Activated naive CD4-positive, alpha-beta T cell treated with anti-CD3 and anti-CD28 coated beads, Interleukin-2, amount 10 ng/mL, durations not matched to agents 7 days and 5 days (primary cell): ENCODE measurements around the gene ZSCAN1.

ENCODE experiments used
- CTCF ChIA-PET: fragments of 350-600 bp; sonication (Branson Sonifier 250); formaldehyde crosslinking; loops from one replicate; lab custom pipeline; 2021; ENCODE audit warnings: antibody characterized with exemption; lab: Charles Lee
- DNase-seq: peaks from one replicate; pipeline ENCODE4 v3.0.0-alpha.2; 2020
- H3K27ac Mint-ChIP-seq: one replicate; pipeline ENCODE4 v1.8.0; 2021; ENCODE audit warnings: mild to moderate bottlenecking, moderate library complexity, mixed read lengths
- H3K27me3 Mint-ChIP-seq: one replicate; pipeline ENCODE4 v1.8.0; 2021; ENCODE audit warnings: mild to moderate bottlenecking, mixed read lengths
- H3K36me3 Mint-ChIP-seq: one replicate; pipeline ENCODE4 v1.8.0; 2021; ENCODE audit warnings: mixed read lengths
- H3K4me1 Mint-ChIP-seq: one replicate; pipeline ENCODE4 v1.8.0; 2021; ENCODE audit warnings: mixed read lengths
- H3K4me3 Mint-ChIP-seq: one replicate; pipeline ENCODE4 v1.8.0; 2021; ENCODE audit warnings: mild to moderate bottlenecking, moderate library complexity, mixed read lengths
- H3K9me3 Mint-ChIP-seq: one replicate; pipeline ENCODE4 v1.8.0; 2021; ENCODE audit warnings: mixed read lengths

Gene ZSCAN1

DNA sequence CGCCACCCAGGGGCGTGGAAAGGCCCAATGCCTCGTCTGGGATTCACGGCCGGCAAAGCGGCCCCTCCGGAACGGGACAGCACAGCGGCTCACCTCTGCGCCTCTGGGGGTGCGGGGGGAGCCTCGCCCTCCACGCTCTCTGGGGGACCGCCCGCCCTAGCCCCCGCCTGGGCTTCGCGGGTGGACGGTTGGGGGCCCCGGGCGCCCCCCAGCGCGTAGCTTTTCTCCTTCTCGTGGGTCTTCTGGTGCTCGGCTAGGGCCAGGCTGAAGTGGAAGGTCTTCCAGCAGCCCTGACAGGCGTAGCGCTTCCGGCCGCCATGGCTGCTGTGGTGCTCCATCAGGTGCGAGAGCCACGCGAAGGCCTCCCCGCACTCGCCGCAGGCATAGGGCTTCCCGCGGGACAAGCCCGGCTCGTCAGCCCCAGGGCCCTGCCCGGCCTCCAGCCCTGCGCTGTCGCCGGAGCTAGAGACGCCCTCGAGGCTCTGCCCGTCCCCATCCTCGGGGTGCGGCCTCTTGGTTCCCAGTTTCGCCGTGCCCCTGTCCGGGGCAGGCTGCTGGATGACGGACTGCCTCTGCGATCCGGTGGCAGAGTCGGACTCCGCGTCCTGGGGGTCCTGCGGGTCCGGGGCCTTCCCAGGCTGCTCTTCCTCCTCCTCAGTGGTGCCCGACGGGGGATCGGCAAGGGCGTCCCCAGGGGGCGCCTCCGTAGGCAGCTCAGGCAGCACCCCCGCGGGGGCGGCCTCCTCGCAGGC is 50.9 kb downstream of the ZSCAN1 start:
- CTCF ChIA-PET: no interaction called here
- Mint-ChIP-seq H3K36me3 (peaks cover 13% of the 10 kb centered on the region), H3K4me1 (no peaks in the 10 kb centered on the region), H3K4me3 (no peak overlapping the region), H3K27me3 (no peaks in the 10 kb centered on the region), H3K27ac (no peak overlapping the region), H3K9me3 (peaks cover 45% of the 10 kb centered on the region)
- no peak for DNase-seq

DNA sequence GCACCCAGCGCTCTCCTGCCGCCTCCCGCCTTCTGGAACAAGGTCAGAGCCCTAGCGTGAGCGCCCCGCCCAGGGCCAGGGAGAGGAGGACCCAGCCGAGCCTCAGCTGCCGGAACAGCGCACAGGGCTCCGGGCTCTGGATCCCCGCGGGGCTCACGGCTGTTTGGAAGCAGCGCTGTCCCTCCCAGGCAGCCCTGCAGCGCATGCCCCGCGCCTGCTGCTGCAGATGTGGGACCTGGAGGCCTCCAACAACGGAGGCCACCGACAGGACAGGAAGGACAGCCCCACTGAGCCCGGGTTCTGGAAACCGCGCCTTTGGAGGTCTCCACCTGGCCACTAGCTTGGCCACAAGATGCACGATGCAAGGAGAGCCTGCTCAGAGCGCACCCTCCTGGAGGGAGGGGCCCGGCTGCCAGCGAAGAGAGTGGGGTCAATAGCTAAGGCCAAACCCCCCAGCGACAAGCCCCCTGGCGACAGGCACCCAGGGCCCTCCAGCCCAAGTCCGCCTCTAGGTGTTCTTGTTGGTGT is 51.6 kb downstream of the ZSCAN1 start:
- Mint-ChIP-seq H3K36me3 (peaks cover 13% of the 10 kb centered on the region), H3K27ac (no peak overlapping the region), H3K9me3 (peaks cover 45% of the 10 kb centered on the region), H3K27me3 (no peaks in the 10 kb centered on the region), H3K4me1 (no peaks in the 10 kb centered on the region), H3K4me3 (no peak overlapping the region)
- DNase-seq: no peak
- CTCF ChIA-PET: no interaction called here

- peaks cover 39% of the 10 kb centered on the region for H3K9me3 Mint-ChIP-seq
- no peaks in the 10 kb centered on the region for H3K4me1 Mint-ChIP-seq
- no peak overlapping the region for H3K27ac Mint-ChIP-seq
- no peak for DNase-seq
- H3K4me3 Mint-ChIP-seq: no peak overlapping the region
- no peaks in the 10 kb centered on the region for H3K27me3 Mint-ChIP-seq
- CTCF ChIA-PET: no interaction called here
- peaks cover 12% of the 10 kb centered on the region for H3K36me3 Mint-ChIP-seq
Measured at GRCh38 chr19:58086825-58087710, 53.2 kb downstream of the ZSCAN1 start.

DNA sequence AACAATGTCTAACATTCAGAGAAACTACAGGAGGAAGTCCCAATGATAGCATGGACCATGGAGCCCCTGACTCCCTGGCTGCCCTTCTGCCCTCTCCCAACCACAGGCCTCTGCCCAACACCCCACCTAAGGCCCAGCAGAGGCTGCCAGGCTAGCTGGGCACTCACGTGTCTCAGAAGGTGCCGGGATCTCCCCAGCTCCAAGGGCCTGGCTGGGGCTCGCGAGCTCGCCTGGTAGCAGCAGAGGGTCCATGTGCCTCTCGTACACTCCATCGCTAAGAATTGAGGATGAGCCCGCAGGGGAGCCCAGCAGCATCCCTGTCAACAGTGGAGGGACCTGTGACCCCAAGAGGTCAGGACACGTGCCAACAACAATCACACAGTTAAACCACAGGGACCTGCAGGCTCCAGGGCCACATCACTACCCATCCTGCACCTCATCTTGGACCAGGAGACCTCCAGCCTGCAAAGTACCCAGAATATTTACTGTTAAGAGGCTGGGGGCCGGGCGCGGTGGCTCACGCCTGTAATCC is 54.8 kb downstream of the ZSCAN1 start:
- CTCF ChIA-PET: no interaction called here
- H3K36me3 Mint-ChIP-seq: peaks cover 10% of the 10 kb centered on the region

GRCh38 chr19:58089846-58090245 is 56.0 kb downstream of the ZSCAN1 start:
- DNase-seq: no peak
- H3K36me3 Mint-ChIP-seq: peaks cover 6% of the 10 kb centered on the region
- no peaks in the 10 kb centered on the region for H3K27me3 Mint-ChIP-seq
- no peak overlapping the region for H3K27ac Mint-ChIP-seq
- no peak overlapping the region for H3K4me3 Mint-ChIP-seq
- CTCF ChIA-PET: no interaction called here
- no peaks in the 10 kb centered on the region for H3K4me1 Mint-ChIP-seq
- H3K9me3 Mint-ChIP-seq: peaks cover 44% of the 10 kb centered on the region

More for the DNA sequence above, 54.8 kb downstream of the ZSCAN1 start:
- Mint-ChIP-seq H3K4me1 (no peaks in the 10 kb centered on the region), H3K27ac (no peak overlapping the region), H3K9me3 (peaks cover 45% of the 10 kb centered on the region), H3K27me3 (no peaks in the 10 kb centered on the region), H3K4me3 (no peak overlapping the region)
- no peak for DNase-seq

GRCh38 chr19:58091251-58091995 is 57.6 kb downstream of the ZSCAN1 start:
- Mint-ChIP-seq H3K4me1 (no peaks in the 10 kb centered on the region), H3K27me3 (no peaks in the 10 kb centered on the region), H3K4me3 (no peak overlapping the region), H3K9me3 (peaks cover 48% of the 10 kb centered on the region), H3K27ac (no peak overlapping the region), H3K36me3 (peaks cover 9% of the 10 kb centered on the region)
- CTCF ChIA-PET: no interaction called here
- no peak for DNase-seq

DNA sequence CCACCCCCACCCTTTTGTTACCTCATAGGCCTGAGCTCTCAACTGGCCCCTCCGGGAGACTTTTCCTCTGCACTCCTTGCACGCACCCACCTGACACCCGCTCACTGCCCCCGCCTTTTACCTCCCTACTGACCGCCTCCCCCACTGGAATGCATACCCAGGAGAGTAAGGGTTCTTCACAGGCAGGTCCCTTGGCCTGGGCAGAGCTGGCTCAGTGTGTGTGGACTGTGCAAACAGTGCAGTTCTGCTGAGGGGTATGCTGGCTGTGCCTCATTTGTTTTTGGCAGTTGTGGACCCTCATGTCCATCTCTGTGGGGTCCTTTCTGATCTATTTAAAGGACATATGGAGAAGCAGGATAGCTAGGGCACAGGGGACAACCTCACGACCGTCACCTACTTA is 59.2 kb downstream of the ZSCAN1 start:
- CTCF ChIA-PET: no interaction called here
- Mint-ChIP-seq H3K4me3 (no peak overlapping the region), H3K27me3 (no peaks in the 10 kb centered on the region), H3K9me3 (peaks cover 46% of the 10 kb centered on the region), H3K4me1 (peaks cover 5% of the 10 kb centered on the region), H3K36me3 (peaks cover 13% of the 10 kb centered on the region), H3K27ac (no peak overlapping the region)
- DNase-seq: no peak

DNA sequence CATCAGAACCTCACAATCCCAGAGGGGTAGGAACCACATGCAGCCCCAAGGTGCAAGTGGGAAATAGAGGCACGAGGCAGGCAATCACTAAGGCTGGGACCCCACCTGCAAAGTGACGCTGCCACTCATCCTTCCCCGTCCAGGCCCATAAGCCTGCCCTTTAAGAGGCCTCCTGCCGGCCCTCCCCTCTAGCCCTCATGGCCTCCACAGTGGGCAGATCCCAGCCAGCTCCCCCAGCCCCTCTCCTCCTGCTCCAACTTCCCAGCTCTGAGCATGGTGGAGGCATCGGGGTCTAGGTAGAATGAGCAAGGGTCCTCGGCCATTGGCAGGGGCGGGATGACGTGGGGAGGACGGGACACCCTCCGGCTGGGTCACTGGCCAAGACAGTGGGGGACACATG is 61.5 kb downstream of the ZSCAN1 start:
- CTCF ChIA-PET: no interaction called here

GRCh38 chr19:58096884-58097283 is 63.1 kb downstream of the ZSCAN1 start:
- Mint-ChIP-seq H3K4me1 (peaks cover 12% of the 10 kb centered on the region), H3K27ac (peak overlapping the region; percentile 49), H3K4me3 (peak overlapping the region; percentile 61), H3K9me3 (peaks cover 49% of the 10 kb centered on the region), H3K36me3 (peaks cover 16% of the 10 kb centered on the region), H3K27me3 (no peaks in the 10 kb centered on the region)
- CTCF ChIA-PET: no interaction called here
- no peak for DNase-seq

More for the DNA sequence above, 61.5 kb downstream of the ZSCAN1 start:
- Mint-ChIP-seq H3K27me3 (no peaks in the 10 kb centered on the region), H3K4me3 (no peak overlapping the region), H3K4me1 (peaks cover 12% of the 10 kb centered on the region), H3K27ac (no peak overlapping the region), H3K36me3 (peaks cover 16% of the 10 kb centered on the region), H3K9me3 (peaks cover 53% of the 10 kb centered on the region)
- DNase-seq: no peak

- H3K36me3 Mint-ChIP-seq: peaks cover 16% of the 10 kb centered on the region
- H3K4me3 Mint-ChIP-seq: peak overlapping the region; percentile 61
- H3K9me3 Mint-ChIP-seq: peaks cover 47% of the 10 kb centered on the region
- DNase-seq: no peak
- H3K27ac Mint-ChIP-seq: no peak overlapping the region
- peaks cover 12% of the 10 kb centered on the region for H3K4me1 Mint-ChIP-seq
- CTCF ChIA-PET: no interaction called here
- no peaks in the 10 kb centered on the region for H3K27me3 Mint-ChIP-seq
Measured at GRCh38 chr19:58097349-58097748, 63.5 kb downstream of the ZSCAN1 start.

DNA sequence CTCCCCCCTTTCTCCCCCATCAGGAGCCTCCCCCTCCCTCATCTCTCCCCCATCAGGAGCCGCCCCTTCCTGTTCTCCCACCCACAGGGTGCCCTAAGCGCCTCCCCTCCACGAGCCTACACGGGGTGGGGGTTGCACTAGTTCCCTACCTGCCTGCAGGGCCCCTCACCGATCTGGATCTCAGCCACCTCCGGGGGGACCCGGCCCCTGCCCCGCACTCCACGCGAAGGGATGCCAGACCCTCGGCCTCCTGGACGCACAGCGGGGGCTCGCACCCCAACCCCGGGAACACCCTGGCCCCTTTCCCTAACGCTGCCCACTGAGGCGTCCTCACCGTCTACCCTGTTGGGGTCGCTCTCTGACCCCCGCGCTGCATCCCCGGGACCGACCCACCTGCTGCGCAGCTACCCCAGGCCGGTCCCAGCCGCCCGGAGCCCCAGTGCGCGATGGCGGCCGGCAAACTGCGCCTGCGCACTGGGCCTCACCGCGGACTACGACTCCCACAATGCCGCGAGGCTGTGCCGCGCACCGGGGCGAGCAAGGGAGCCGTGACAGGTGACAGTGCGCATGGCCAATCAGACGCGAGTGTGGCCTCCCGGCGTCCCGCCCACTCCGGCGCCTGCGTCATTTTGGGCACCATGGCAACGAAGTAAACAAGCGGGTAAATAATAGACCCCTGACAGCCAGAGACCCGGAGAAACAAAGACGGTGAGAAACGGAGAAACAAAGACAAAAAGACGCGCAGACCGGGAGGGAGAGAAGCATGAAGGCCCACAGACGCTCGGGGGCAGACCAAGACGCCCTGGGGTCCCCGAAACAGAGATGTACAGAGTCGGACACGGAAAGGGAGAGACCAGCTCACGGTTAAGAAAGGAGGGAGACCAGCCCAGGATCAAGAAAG is 64.2 kb downstream of the ZSCAN1 start, which contains the start of gene ZSCAN18:
Gene ZSCAN18 (minus strand): TSS at position 451 of the 901 bp plus-strand sequence. CDS start 7,964 bp downstream, outside the sequence.
- peaks cover 12% of the 10 kb centered on the region for H3K4me1 Mint-ChIP-seq
- H3K9me3 Mint-ChIP-seq: peaks cover 45% of the 10 kb centered on the region
- peak within 1 kb of the TSS; percentile 90 for H3K27ac Mint-ChIP-seq
- DNase-seq: peak; percentile 95
- H3K36me3 Mint-ChIP-seq: peaks cover 16% of the 10 kb centered on the region
- CTCF ChIA-PET: no interaction called here
- H3K27me3 Mint-ChIP-seq: no peaks in the 10 kb centered on the region
- peak within 1 kb of the TSS; percentile 82 for H3K4me3 Mint-ChIP-seq

DNA sequence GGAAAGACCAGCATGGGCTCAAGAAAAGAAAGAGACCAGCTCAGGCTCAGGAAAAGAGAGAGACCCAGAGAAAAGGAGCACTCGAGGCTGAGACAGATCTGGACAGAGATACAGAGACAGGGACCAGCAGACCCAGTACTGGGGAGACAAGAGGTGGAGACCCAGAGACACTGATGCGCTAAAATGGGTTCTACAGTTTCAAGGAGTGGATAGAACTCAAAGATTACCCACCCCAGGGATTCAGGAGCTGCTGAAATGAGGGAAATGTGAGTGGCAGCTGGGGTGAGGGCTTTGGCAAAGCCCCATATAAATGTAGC is 64.8 kb downstream of the ZSCAN1 start:
- no peak for DNase-seq
- Mint-ChIP-seq H3K9me3 (peaks cover 46% of the 10 kb centered on the region), H3K27ac (peak overlapping the region; percentile 90), H3K4me1 (peaks cover 12% of the 10 kb centered on the region), H3K27me3 (no peaks in the 10 kb centered on the region), H3K36me3 (peaks cover 16% of the 10 kb centered on the region), H3K4me3 (peak overlapping the region; percentile 82)
- CTCF ChIA-PET: no interaction called here
